ENCODE data around the gene ANKRD39. TPM values are rescaled to one million over a fixed set of nuclear protein-coding genes. Genes with fewer than 3 reads are reported as not detected.

ANKRD39 gene
- total and polyA plus RNA-seq, 9 of the 15 experiments (the other 6 are each of a cell fraction or from before 2014, with no cell fraction given): 8.2 to 33.1 (median 23.8) TPM

- TF ChIP-seq, protein P1, sequence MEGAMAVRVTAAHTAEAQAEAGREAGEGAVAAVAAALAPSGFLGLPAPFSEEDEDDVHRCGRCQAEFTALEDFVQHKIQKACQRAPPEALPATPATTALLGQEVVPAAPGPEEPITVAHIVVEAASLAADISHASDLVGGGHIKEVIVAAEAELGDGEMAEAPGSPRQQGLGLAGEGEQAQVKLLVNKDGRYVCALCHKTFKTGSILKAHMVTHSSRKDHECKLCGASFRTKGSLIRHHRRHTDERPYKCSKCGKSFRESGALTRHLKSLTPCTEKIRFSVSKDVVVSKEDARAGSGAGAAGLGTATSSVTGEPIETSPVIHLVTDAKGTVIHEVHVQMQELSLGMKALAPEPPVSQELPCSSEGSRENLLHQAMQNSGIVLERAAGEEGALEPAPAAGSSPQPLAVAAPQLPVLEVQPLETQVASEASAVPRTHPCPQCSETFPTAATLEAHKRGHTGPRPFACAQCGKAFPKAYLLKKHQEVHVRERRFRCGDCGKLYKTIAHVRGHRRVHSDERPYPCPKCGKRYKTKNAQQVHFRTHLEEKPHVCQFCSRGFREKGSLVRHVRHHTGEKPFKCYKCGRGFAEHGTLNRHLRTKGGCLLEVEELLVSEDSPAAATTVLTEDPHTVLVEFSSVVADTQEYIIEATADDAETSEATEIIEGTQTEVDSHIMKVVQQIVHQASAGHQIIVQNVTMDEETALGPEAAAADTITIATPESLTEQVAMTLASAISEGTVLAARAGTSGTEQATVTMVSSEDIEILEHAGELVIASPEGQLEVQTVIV (CRISPR knock-in tag; IDR thresholded peaks at IDR 0.05; ENCODE audit: borderline replicate concordance): no peak
- no peak for TF ChIP-seq SP1 (CRISPR knock-in tag; IDR thresholded peaks at IDR 0.05)
- no peak for TF ChIP-seq TGIF2 (CRISPR knock-in tag; IDR thresholded peaks at IDR 0.05)
- TF ChIP-seq MTA3 (IDR thresholded peaks at IDR 0.05; ENCODE audit: borderline replicate concordance): 0 out of 2 replicates have a peak, but pooled peaks have one; percentile 42
- no peak for TF ChIP-seq EP400 (IDR thresholded peaks at IDR 0.05)
- no peak for TF ChIP-seq TRIM28 (IDR thresholded peaks at IDR 0.05)
- no peak for TF ChIP-seq NCOA1 (IDR thresholded peaks at IDR 0.05; ENCODE audit: low read depth)
- TF ChIP-seq PCBP1 (IDR thresholded peaks at IDR 0.05; ENCODE audit: low read depth, low read length, poor library complexity, severe bottlenecking): no peak
- TF ChIP-seq SMARCA4 (IDR thresholded peaks at IDR 0.05): peak; percentile 70
- TF ChIP-seq, protein P2, sequence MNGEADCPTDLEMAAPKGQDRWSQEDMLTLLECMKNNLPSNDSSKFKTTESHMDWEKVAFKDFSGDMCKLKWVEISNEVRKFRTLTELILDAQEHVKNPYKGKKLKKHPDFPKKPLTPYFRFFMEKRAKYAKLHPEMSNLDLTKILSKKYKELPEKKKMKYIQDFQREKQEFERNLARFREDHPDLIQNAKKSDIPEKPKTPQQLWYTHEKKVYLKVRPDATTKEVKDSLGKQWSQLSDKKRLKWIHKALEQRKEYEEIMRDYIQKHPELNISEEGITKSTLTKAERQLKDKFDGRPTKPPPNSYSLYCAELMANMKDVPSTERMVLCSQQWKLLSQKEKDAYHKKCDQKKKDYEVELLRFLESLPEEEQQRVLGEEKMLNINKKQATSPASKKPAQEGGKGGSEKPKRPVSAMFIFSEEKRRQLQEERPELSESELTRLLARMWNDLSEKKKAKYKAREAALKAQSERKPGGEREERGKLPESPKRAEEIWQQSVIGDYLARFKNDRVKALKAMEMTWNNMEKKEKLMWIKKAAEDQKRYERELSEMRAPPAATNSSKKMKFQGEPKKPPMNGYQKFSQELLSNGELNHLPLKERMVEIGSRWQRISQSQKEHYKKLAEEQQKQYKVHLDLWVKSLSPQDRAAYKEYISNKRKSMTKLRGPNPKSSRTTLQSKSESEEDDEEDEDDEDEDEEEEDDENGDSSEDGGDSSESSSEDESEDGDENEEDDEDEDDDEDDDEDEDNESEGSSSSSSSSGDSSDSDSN (IDR thresholded peaks at IDR 0.05; ENCODE audit: borderline replicate concordance in 1 of 2, low read depth in 2 of 2, low read length in 2 of 2): 0 out of 4 replicates have a peak, but pooled peaks of 1 of the 2 experiments have one; percentile 61
- TF ChIP-seq HSF4 (CRISPR knock-in tag; IDR thresholded peaks at IDR 0.05; ENCODE audit: borderline replicate concordance): no peak
- TF ChIP-seq, protein P3, sequence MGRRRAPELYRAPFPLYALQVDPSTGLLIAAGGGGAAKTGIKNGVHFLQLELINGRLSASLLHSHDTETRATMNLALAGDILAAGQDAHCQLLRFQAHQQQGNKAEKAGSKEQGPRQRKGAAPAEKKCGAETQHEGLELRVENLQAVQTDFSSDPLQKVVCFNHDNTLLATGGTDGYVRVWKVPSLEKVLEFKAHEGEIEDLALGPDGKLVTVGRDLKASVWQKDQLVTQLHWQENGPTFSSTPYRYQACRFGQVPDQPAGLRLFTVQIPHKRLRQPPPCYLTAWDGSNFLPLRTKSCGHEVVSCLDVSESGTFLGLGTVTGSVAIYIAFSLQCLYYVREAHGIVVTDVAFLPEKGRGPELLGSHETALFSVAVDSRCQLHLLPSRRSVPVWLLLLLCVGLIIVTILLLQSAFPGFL (CRISPR knock-in tag; IDR thresholded peaks at IDR 0.05): no peak
- TF ChIP-seq FUS (optimal IDR thresholded peaks at IDR 0.05; ENCODE audit: low read depth, low read length): no peak
- no peak for TF ChIP-seq CBX2 (IDR thresholded peaks at IDR 0.05; ENCODE audit: insufficient read depth, low read length, poor library complexity, severe bottlenecking)
- TF ChIP-seq NR2F6 (CRISPR knock-in tag; IDR thresholded peaks at IDR 0.05): no peak
- peak; percentile 32; the same call in 1 of the 2 replicates for TF ChIP-seq TEAD4 (IDR thresholded peaks at IDR 0.05; ENCODE audit: low read length)
- no peak for TF ChIP-seq TEAD4 (CRISPR knock-in tag; IDR thresholded peaks at IDR 0.05; ENCODE audit: borderline replicate concordance)
- no peak for TF ChIP-seq TEAD2 (tag; IDR thresholded peaks at IDR 0.05)
- TF ChIP-seq NCOA2 (IDR thresholded peaks at IDR 0.05; ENCODE audit: partially characterized antibody in 2 of 2): no peak
- no peak for TF ChIP-seq TCF7 (IDR thresholded peaks at IDR 0.05; ENCODE audit: borderline replicate concordance)
- TF ChIP-seq NFXL1 (CRISPR knock-in tag; IDR thresholded peaks at IDR 0.05): no peak
- no peak for TF ChIP-seq ZNF217 (CRISPR knock-in tag; IDR thresholded peaks at IDR 0.05)
- TF ChIP-seq ZC3H11A (IDR thresholded peaks at IDR 0.05; ENCODE audit: low read depth, low read length): no peak
- no peak for TF ChIP-seq RFX7 (CRISPR knock-in tag; IDR thresholded peaks at IDR 0.05)
- no peak for TF ChIP-seq CREBBP (IDR thresholded peaks at IDR 0.05; ENCODE audit: low read depth, low read length)
These were observed 38.5 kb downstream of the ANKRD39 start (continued) for GRCh38 chr2:96819128-96819875.

Data from K562 (cell line).